Upper lobe of left lung (tissue), 4 donors: ENCODE results near the gene ZNF611.
"Not testable (repeated sequence)": the region's sequence is repeated elsewhere in the genome, so short reads cannot be mapped to it uniquely, and the experiment has no call there.

Experiments used
- CTCF ChIP-seq, 6 experiments: fragments of 450-650 bp in 4 of 6; fragments of 200-600 bp in 2 of 6; sonication (generic) in 2 of 6; IDR thresholded peaks; one replicate each; pipeline ENCODE4 v1.5.1; 2016 to 2019; ENCODE audit warnings: antibody characterized with exemption in 6 of 6
- EP300 ChIP-seq, 4 donors: sonication (generic); formaldehyde crosslinking; IDR thresholded peaks; one replicate each; pipeline ENCODE4 v1.5.1; 2017; ENCODE audit warnings: antibody characterized with exemption in 4 of 4, control low read depth in 2 of 4

DNA sequence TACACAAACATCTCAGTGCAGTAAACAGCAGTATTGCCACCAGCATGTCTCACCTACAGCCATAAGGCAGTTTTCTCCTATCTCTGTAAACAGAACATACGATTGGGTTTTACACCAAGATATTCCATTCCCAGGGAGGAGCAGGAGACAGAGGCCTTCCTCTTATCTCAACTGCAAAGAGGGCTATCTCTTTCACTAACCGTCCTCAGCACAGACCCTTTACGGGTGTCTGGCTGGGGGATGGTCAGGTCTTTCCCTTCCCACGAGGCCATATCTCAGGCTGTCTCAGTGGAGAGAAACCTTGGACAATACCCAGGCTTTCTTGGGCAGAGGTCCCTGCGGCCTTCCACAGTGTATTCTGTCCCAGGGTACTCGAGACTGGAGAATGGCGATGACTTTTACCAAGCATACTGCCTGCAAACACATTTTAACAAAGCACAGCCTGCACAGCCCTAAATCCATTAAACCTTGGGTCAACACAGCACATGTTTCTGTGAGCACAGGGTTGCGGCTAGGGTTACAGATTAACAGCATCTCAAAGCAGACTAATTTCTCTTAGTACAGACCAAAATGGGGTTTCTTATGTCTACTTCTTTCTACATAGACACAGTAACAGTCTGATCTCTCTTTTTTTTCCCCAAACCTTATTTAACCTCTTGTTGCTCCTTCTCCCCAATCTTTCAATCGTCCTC, 10.8 kb downstream of the ZNF611 start:
- TF ChIP-seq CTCF, EP300 (IDR thresholded peaks at IDR 0.05): not testable (repeated sequence)
